ENCODE measurements around the gene STAB2. TPM values are rescaled to one million over a fixed set of nuclear protein-coding genes. Genes with fewer than 3 reads are reported as not detected.

Gene STAB2
- total and polyA plus RNA-seq, 4 donors = 3.4 to 42.6 (median 16.6) TPM

GRCh38 chr12:103590271-103590670 lies 3.2 kb downstream of the STAB2 start:
- no peaks in the 10 kb centered on the region for H3K36me3 ChIP-seq (ENCODE audit: control insufficient read depth in 4 of 4, insufficient read depth in 3 of 4, low read depth in 1 of 4, low read length in 3 of 4)
- no peak overlapping the region for H3K27ac ChIP-seq (ENCODE audit: low read depth in 1 of 2, low read length in 2 of 2)
- H3K9ac ChIP-seq (ENCODE audit: low read depth in 1 of 2, low read length in 2 of 2) = no peak overlapping the region
- no peak for TF ChIP-seq JUND (IDR thresholded peaks at IDR 0.05)
- no peak overlapping the region for H3K4me3 ChIP-seq (ENCODE audit: low read depth in 1 of 3, low read length in 3 of 3)
- H3K4me1 ChIP-seq (ENCODE audit: control insufficient read depth in 4 of 4, insufficient read depth in 4 of 4, low read length in 3 of 4) = no peaks in the 10 kb centered on the region
- H3K9me3 ChIP-seq (ENCODE audit: control insufficient read depth in 4 of 4, low read length in 3 of 4) = no peaks in the 10 kb centered on the region
- 45% methylated on average over 1 of the region's 1 CpG for WGBS
- no peak for DNase-seq (ENCODE audit: low spot score)
- no peaks in the 10 kb centered on the region for H3K27me3 ChIP-seq (ENCODE audit: control insufficient read depth in 4 of 4, insufficient read depth in 4 of 4, low read length in 3 of 4)

DNA sequence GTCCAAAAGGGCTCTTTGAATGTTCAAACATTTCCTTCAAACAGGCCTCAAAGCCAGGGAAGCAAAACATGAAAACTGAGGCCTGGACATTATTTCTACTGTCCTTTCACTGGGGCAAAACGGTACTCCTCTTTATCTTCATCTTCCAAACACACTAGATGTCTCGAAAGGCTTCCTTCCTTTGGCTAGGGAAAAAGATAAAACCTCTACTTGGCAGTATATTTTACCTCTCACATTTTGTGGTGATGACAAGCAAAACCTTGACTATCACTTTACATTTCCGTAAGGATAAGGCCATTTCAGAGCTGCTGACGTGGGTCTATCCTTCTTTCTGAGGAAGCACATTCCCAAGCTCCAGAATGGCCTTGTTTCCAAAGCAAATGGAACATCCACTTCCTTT lies 9.9 kb downstream of the STAB2 start:
- Histone ChIP-seq H3K9ac (ENCODE audit: low read depth in 1 of 2, low read length in 2 of 2) (no peak overlapping the region), H3K27me3 (ENCODE audit: control insufficient read depth in 4 of 4, insufficient read depth in 4 of 4, low read length in 3 of 4) (no peaks in the 10 kb centered on the region), H3K36me3 (ENCODE audit: control insufficient read depth in 4 of 4, insufficient read depth in 3 of 4, low read depth in 1 of 4, low read length in 3 of 4) (no peaks in the 10 kb centered on the region), H3K9me3 (ENCODE audit: control insufficient read depth in 4 of 4, low read length in 3 of 4) (no peaks in the 10 kb centered on the region), H3K4me1 (ENCODE audit: control insufficient read depth in 4 of 4, insufficient read depth in 4 of 4, low read length in 3 of 4) (peaks cover 0 to 1% (median 0%) of the 10 kb centered on the region in 4 donors), H3K27ac (ENCODE audit: low read depth in 1 of 2, low read length in 2 of 2) (no peak overlapping the region), H3K4me3 (ENCODE audit: low read depth in 1 of 3, low read length in 3 of 3) (no peak overlapping the region)
- TF ChIP-seq CTCF (IDR thresholded peaks at IDR 0.05; ENCODE audit: low read depth, low read length, missing input control) (no peak), NR2F2 (IDR thresholded peaks at IDR 0.05) (peak; percentile 71)
- DNase-seq (ENCODE audit: low spot score) = no peak
- 75% methylated on average over 4 of the region's 4 CpGs for WGBS

- Histone ChIP-seq H3K9me3 (ENCODE audit: control insufficient read depth in 4 of 4, low read length in 3 of 4) (no peaks in the 10 kb centered on the region), H3K36me3 (ENCODE audit: control insufficient read depth in 4 of 4, insufficient read depth in 3 of 4, low read depth in 1 of 4, low read length in 3 of 4) (no peaks in the 10 kb centered on the region), H3K27me3 (ENCODE audit: control insufficient read depth in 4 of 4, insufficient read depth in 4 of 4, low read length in 3 of 4) (no peaks in the 10 kb centered on the region), H3K27ac (ENCODE audit: low read depth in 1 of 2, low read length in 2 of 2) (no peak overlapping the region), H3K4me1 (ENCODE audit: control insufficient read depth in 4 of 4, insufficient read depth in 4 of 4, low read length in 3 of 4) (peaks cover 0 to 1% (median 0%) of the 10 kb centered on the region in 4 donors), H3K4me3 (ENCODE audit: low read depth in 1 of 3, low read length in 3 of 3) (no peak overlapping the region), H3K9ac (ENCODE audit: low read depth in 1 of 2, low read length in 2 of 2) (no peak overlapping the region)
- DNase-seq (ENCODE audit: low spot score) = no peak
- TF ChIP-seq HNF4G (IDR thresholded peaks at IDR 0.05) = no peak
- TF ChIP-seq TAF1 (conservative IDR thresholded peaks at IDR 0.05) = no peak
- TF ChIP-seq RXRA (IDR thresholded peaks at IDR 0.05) = no peak
- no peak for TF ChIP-seq REST (IDR thresholded peaks at IDR 0.05)
- TF ChIP-seq FOXA2 (IDR thresholded peaks at IDR 0.05) = no peak
- TF ChIP-seq ATF3 (IDR thresholded peaks at IDR 0.05) = no peak
- no peak for TF ChIP-seq CTCF (IDR thresholded peaks at IDR 0.05; ENCODE audit: low read depth, low read length, missing input control)
- no peak for TF ChIP-seq YY1 (IDR thresholded peaks at IDR 0.05)
- no peak for TF ChIP-seq MAX (IDR thresholded peaks at IDR 0.05)
- TF ChIP-seq HNF4A (conservative IDR thresholded peaks at IDR 0.05) = no peak
- no peak for TF ChIP-seq RAD21 (IDR thresholded peaks at IDR 0.05)
- TF ChIP-seq SP1 (IDR thresholded peaks at IDR 0.05) = no peak
- TF ChIP-seq, protein P1, sequence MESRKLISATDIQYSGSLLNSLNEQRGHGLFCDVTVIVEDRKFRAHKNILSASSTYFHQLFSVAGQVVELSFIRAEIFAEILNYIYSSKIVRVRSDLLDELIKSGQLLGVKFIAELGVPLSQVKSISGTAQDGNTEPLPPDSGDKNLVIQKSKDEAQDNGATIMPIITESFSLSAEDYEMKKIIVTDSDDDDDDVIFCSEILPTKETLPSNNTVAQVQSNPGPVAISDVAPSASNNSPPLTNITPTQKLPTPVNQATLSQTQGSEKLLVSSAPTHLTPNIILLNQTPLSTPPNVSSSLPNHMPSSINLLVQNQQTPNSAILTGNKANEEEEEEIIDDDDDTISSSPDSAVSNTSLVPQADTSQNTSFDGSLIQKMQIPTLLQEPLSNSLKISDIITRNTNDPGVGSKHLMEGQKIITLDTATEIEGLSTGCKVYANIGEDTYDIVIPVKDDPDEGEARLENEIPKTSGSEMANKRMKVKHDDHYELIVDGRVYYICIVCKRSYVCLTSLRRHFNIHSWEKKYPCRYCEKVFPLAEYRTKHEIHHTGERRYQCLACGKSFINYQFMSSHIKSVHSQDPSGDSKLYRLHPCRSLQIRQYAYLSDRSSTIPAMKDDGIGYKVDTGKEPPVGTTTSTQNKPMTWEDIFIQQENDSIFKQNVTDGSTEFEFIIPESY (IDR thresholded peaks at IDR 0.05) = no peak
Observed at GRCh38 chr12:103599274-103599673, 12.2 kb downstream of the STAB2 start.

All from liver (tissue), 9 donors.